RWPE1 (cell line): Measurements from ENCODE around the gene SETBP1.

Experiments used
- CTCF ChIA-PET: fragments of 350-600 bp; sonication (Branson Sonifier 250); formaldehyde crosslinking; extraction: SDS; loops from one replicate; lab custom pipeline; 2021; lab: Yijun Ruan, JAX
- POLR2A ChIA-PET: fragments of 400-600 bp; formaldehyde crosslinking; extraction: SDS; loops from one replicate; lab custom pipeline; 2020; ENCODE audit warnings: antibody characterized with exemption; ENCODE audit not compliant: low non-redundant PET; lab: Yijun Ruan, JAX
- DNase-seq: peaks from one replicate; pipeline ENCODE4 v3.0.0; 2012; ENCODE audit warnings: low spot score
- H3K27ac ChIP-seq: fragments of 450-650 bp; 2 replicates; pipeline ENCODE4 v1.5.1; 2017
- TF ChIP-seq, protein P1 (sequence below): fragments of 450-650 bp; conservative IDR thresholded peaks from 2 replicates; pipeline ENCODE4 v1.5.1; 2017; ENCODE audit warnings: low read depth, mild to moderate bottlenecking

SETBP1 gene

DNA sequence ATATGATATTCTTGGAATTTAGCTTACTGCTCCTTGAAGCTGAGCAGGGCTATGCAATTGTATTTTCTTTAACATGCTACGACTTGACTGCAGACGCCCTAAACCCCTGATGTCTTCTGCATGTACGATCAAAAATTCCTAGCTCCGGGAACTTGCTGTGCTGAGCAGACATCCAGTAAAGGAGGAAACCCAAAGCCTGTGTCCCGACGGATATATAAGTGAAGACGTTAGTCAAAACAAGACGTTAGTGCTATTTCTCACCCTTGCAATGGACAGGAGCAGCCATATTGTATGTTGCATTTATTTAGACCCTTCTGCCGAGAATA lies 51.5 kb downstream of the SETBP1 start:
- CTCF ChIA-PET: no interaction called here
- TF ChIP-seq, protein P1, sequence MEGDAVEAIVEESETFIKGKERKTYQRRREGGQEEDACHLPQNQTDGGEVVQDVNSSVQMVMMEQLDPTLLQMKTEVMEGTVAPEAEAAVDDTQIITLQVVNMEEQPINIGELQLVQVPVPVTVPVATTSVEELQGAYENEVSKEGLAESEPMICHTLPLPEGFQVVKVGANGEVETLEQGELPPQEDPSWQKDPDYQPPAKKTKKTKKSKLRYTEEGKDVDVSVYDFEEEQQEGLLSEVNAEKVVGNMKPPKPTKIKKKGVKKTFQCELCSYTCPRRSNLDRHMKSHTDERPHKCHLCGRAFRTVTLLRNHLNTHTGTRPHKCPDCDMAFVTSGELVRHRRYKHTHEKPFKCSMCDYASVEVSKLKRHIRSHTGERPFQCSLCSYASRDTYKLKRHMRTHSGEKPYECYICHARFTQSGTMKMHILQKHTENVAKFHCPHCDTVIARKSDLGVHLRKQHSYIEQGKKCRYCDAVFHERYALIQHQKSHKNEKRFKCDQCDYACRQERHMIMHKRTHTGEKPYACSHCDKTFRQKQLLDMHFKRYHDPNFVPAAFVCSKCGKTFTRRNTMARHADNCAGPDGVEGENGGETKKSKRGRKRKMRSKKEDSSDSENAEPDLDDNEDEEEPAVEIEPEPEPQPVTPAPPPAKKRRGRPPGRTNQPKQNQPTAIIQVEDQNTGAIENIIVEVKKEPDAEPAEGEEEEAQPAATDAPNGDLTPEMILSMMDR: no peak
- H3K27ac ChIP-seq: peak overlapping the region; percentile 90
- POLR2A ChIA-PET: no interaction called here
- DNase-seq: peak; percentile 66

DNA sequence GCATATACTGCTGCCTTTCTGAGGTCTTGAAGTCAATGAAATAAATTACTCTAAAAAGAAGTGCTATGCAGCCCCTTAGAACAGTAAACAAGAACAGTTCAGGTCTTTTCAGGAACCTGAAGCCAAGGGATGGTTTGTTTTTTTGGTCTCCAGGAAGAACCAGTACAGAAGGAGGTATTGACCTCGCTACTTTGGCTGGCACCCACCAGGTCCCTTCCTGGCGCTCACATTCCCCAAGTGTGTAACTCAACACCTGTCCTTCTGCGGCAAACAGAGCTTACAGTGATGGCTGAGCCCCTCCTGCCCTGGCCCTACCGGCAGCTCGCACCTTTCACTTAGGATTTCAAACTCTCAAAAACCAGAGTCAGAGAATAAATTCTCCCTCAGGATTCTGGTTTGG lies 51.9 kb downstream of the SETBP1 start:
- TF ChIP-seq, protein P1: no peak
- no peak for DNase-seq
- ChIA-PET POLR2A (no interaction called here), CTCF (no interaction called here)
- H3K27ac ChIP-seq: peak overlapping the region; percentile 90

DNA sequence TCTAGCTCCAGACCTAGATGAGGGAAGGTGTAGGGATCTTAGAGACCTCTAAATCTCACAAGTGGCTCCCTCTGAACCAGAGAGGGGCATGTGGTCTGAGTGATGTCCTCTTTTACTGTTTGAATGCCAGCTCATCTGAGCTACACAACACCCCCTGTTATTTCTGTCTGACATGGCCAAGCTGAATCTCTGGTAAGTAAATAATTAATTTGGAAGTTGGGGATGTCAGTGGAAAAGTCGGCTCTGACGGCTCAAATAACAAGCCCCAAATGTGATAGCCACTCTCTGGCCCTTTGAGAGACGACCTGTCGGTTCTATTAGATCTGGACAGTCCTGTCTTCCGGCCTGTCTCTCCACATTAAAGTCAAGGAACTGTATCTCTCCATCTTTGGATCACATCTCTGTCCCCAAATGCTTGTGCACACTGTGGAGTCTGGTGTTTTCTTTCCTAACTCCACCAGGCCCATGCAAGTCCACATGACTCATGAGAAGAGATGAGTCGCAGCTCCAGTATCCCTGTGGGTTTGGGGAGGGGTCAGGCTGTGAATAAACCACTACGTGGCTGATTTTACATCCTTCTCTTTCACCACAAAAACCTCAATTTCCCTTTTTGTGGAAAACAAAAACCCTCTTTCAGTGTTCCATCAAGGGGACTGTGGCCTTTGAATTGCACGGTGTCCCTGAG lies 52.5 kb downstream of the SETBP1 start:
- CTCF ChIA-PET: no interaction called here
- TF ChIP-seq, protein P1: no peak
- peak overlapping the region; percentile 90 for H3K27ac ChIP-seq
- POLR2A ChIA-PET: no interaction called here
- peak; percentile 75 for DNase-seq

DNA sequence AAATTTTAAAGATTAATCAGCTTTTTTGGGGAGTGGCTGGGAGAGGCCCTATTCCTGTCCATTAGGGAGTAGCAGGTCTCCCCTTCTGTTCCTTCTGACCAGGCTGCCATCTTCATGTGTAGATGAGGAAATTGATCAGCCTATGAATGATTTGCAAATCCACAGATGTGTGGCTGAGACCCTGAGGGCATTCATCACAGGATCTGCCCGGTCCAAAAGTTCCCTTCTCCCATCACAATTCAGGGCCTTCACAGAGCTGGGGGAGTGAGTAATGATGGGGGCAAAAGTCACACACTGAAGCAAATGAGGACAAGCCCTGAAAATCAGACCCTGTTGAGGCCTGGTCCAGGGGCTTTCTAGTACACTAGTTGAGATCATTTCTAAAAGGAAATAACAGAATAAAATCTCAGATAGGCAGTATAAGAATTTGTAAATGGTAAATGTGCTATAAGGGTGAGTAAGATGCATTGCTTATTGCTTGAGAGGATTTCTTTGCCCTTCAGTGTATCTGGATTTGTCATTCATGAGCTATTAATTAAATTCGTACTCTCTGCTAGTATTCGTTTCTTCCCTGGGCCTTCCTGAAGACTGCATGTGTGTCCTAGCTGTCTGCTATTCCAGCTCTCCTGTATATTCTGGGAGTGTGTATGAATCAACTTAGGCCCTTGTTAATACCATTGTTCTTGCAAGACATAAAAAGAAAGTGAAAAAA lies 53.2 kb downstream of the SETBP1 start:
- peak; percentile 9 for DNase-seq
- TF ChIP-seq, protein P1: no peak
- H3K27ac ChIP-seq: peak overlapping the region; percentile 90
- ChIA-PET POLR2A (interaction anchor here (0.6 kb wide), 1 partner anchor 49 kb away, joined by 10 read pairs; no protein-coding TSS in a partner anchor), CTCF (interaction anchor here (0.9 kb wide), 1 partner anchor 18 kb away, joined by 3 read pairs; no protein-coding TSS in a partner anchor)

DNA sequence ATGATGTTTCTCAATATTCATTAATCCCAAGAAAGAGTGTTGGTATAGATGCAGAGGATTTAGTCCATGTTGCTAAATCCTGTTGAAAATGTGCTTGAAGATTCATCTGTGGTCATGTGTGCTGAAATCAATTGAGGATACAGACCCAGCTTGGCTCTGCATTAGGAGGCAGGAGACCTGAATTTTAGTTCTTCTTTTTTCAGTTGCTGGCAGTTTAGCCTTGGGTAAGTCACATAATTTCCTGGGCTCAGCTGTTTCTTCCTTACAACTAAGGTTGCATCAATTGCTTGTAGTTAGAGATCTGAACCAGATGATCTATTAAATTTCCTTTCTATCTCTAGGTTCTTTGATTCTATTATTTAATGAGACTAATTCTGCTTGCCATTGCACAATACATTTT lies 54.4 kb downstream of the SETBP1 start:
- H3K27ac ChIP-seq: no peak overlapping the region
- TF ChIP-seq, protein P1: no peak
- ChIA-PET POLR2A (no interaction called here), CTCF (no interaction called here)
- DNase-seq: no peak

DNA sequence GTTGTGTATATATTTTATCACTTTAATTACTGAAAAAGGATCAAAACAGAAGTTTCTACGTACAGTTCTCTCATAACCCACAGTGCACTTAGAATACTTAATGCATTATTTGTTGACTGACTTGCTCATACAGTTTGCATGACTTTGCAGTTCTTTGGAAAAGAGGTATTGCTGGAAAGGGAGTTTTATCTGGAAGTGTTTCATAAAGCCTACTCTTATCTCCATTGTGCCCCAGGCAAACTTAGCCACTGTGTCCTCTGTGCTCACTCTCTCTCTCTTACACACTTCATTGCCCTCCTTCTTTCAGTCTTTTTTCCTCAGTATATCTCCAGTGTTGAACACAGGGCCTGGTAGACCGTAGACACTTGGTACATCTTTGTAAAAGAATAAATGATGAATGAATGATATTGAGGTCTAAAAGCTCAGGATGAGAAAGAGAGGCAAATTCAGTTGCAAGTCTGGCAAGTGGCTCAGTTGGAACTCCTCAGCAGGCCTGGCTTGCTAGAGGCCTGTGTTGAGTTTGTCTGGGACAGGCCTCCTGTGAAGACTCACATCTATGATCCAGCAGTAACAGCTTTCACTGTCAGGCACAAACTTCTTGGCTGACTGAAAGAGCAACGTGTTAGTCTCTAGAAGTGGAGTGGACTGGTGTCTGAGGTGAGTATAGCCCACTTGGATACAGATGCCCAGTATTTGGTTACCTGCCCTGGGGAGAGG lies 56.1 kb downstream of the SETBP1 start:
- ChIA-PET POLR2A (no interaction called here), CTCF (no interaction called here)
- H3K27ac ChIP-seq: no peak overlapping the region
- no peak for DNase-seq
- TF ChIP-seq, protein P1: no peak
